Liver (tissue), 9 donors: ENCODE measurements around the gene OR2M2. TPM values are rescaled to one million over a fixed set of nuclear protein-coding genes. Genes with fewer than 3 reads are reported as not detected.

ENCODE experiments used
- DNase-seq: peaks from one replicate; pipeline ENCODE4 v3.0.0-alpha.2; 2017; ENCODE audit warnings: low spot score
- H3K27ac ChIP-seq, 2 donors: one replicate each; pipeline ENCODE4 v1.7.0; 2013; ENCODE audit warnings: inconsistent platforms in 2 of 2, low read length in 2 of 2, control low read depth in 1 of 2, low read depth in 1 of 2, mild to moderate bottlenecking in 1 of 2
- H3K27me3 ChIP-seq, 4 donors: one replicate each; pipeline versions ENCODE4 v1.6.1 to v1.7.0; 2013; ENCODE audit warnings: low read length in 3 of 4, inconsistent platforms in 1 of 4, mild to moderate bottlenecking in 1 of 4, moderate library complexity in 1 of 4; ENCODE audit not compliant: control insufficient read depth in 4 of 4, insufficient read depth in 4 of 4
- H3K36me3 ChIP-seq, 4 donors: one replicate each; pipeline versions ENCODE4 v1.6.1 to v1.7.0; 2013; ENCODE audit warnings: low read length in 3 of 4, mild to moderate bottlenecking in 3 of 4, low read depth in 1 of 4, moderate library complexity in 1 of 4; ENCODE audit not compliant: control insufficient read depth in 4 of 4, insufficient read depth in 3 of 4
- H3K4me1 ChIP-seq, 4 donors: one replicate each; pipeline versions ENCODE4 v1.6.1 to v1.7.0; 2013; ENCODE audit warnings: low read length in 3 of 4, mild to moderate bottlenecking in 3 of 4, moderate library complexity in 1 of 4; ENCODE audit not compliant: control insufficient read depth in 4 of 4, insufficient read depth in 4 of 4
- H3K4me3 ChIP-seq, 3 donors: one replicate each; pipeline versions ENCODE4 v1.6.1 to v1.7.0; 2013; ENCODE audit warnings: low read length in 3 of 3, control low read depth in 1 of 3, low read depth in 1 of 3, mild to moderate bottlenecking in 1 of 3
- H3K9ac ChIP-seq, 2 donors: one replicate each; pipeline ENCODE4 v1.7.0; 2013; ENCODE audit warnings: low read length in 2 of 2, mild to moderate bottlenecking in 2 of 2, moderate library complexity in 2 of 2, control low read depth in 1 of 2, low read depth in 1 of 2
- H3K9me3 ChIP-seq, 4 donors: one replicate each; pipeline versions ENCODE4 v1.6.1 to v1.7.0; 2013; ENCODE audit warnings: low read length in 3 of 4; ENCODE audit not compliant: control insufficient read depth in 4 of 4
- EGR1 ChIP-seq, 2 donors: IDR thresholded peaks; 2 replicates each; pipeline ENCODE4 v1.6.1; 2016 to 2018; ENCODE audit warnings: antibody characterized with exemption in 2 of 2, low read depth in 2 of 2
- FOXA1 ChIP-seq: IDR thresholded peaks from 2 replicates; pipeline ENCODE4 v1.6.1; 2016; ENCODE audit warnings: antibody characterized with exemption
- FOXA2 ChIP-seq: IDR thresholded peaks from 2 replicates; pipeline ENCODE4 v1.6.1; 2016; ENCODE audit warnings: antibody characterized with exemption
- GABPA ChIP-seq, 2 donors: IDR thresholded peaks in 1 of 2; conservative IDR thresholded peaks in 1 of 2; 2 replicates each; pipeline ENCODE4 v1.6.1; 2016; ENCODE audit warnings: antibody characterized with exemption in 2 of 2, mild to moderate bottlenecking in 1 of 2, moderate library complexity in 1 of 2
- HNF4A ChIP-seq, 2 donors: conservative IDR thresholded peaks; 2 replicates each; pipeline ENCODE4 v1.6.1; 2016; ENCODE audit warnings: antibody characterized with exemption in 2 of 2, mild to moderate bottlenecking in 2 of 2
- HNF4G ChIP-seq: IDR thresholded peaks from 2 replicates; pipeline ENCODE4 v1.6.1; 2016; ENCODE audit warnings: antibody characterized with exemption
- JUND ChIP-seq, 2 donors: IDR thresholded peaks; 2 replicates each; pipeline ENCODE4 v1.6.1; 2016; ENCODE audit warnings: antibody characterized with exemption in 2 of 2
- NR2F2 ChIP-seq: IDR thresholded peaks from 2 replicates; pipeline ENCODE4 v1.6.1; 2016; ENCODE audit warnings: antibody characterized with exemption
- RAD21 ChIP-seq, 2 donors: IDR thresholded peaks; 2 replicates each; pipeline ENCODE4 v1.6.1; 2016; ENCODE audit warnings: antibody characterized with exemption in 2 of 2, mild to moderate bottlenecking in 2 of 2
- RXRA ChIP-seq, 2 donors: IDR thresholded peaks; 2 replicates each; pipeline ENCODE4 v1.6.1; 2017 to 2018; ENCODE audit warnings: antibody characterized with exemption in 2 of 2, mild to moderate bottlenecking in 1 of 2
- TAF1 ChIP-seq: conservative IDR thresholded peaks from 2 replicates; pipeline ENCODE4 v1.6.1; 2016; ENCODE audit warnings: antibody characterized with exemption, mild to moderate bottlenecking
- YY1 ChIP-seq: IDR thresholded peaks from 2 replicates; pipeline ENCODE4 v1.6.1; 2016; ENCODE audit warnings: antibody characterized with exemption, mild to moderate bottlenecking
- WGBS: extraction: QIAGEN DNeasy Blood & Tissue Kit; methylation state at CpG from one replicate; pipeline ENCODE4 v1.1.7; 2013; 5-methylcytosine and 5-hydroxymethylcytosine counted together
- polyA plus RNA-seq, 2 donors: library from polyadenylated mRNA; stranded (reverse) in 1 of 2; unstranded in 1 of 2; fragments of 200-250 nt in 1 of 2; fragments of >200 nt in 1 of 2; fragmentation: Nextera tagmentation in 1 of 2; extraction: Ambion mirVana in 1 of 2; gene quantifications; one replicate each; pipeline versions ENCODE4 v1.2.1 to v1.2.3, GENCODE V29; 2013 to 2015
- total RNA-seq, 2 donors: library from RNA; depleted of rRNA; stranded (reverse); fragments of >200 nt; gene quantifications; one replicate each; pipeline ENCODE4 v1.2.3, GENCODE V29; 2014
- TF ChIP-seq, protein P1 (sequence below): IDR thresholded peaks from 2 replicates; pipeline ENCODE4 v1.6.1; 2016; ENCODE audit warnings: antibody characterized with exemption
- TF ChIP-seq, protein P2 (sequence below): IDR thresholded peaks from 2 replicates; pipeline ENCODE4 v1.6.1; 2016; ENCODE audit warnings: antibody characterized with exemption
- TF ChIP-seq, protein P3 (sequence below): fragments of 150-350 bp; IDR thresholded peaks from 2 replicates; pipeline ENCODE4 v1.5.1; 2017; ENCODE audit warnings: improper control_type of control experiment, low read depth, low read length; ENCODE audit not compliant: missing input control
- TF ChIP-seq, protein P4 (sequence below): IDR thresholded peaks from 2 replicates; pipeline ENCODE4 v1.6.1; 2016; ENCODE audit warnings: antibody characterized with exemption, mild to moderate bottlenecking
- donor health status: healthy.
- donor health status: healthy.
- donor health status: healthy.
- donor health status: healthy.
- donor health status: healthy.

The OR2M2 gene
- total and polyA plus RNA-seq, 4 donors = not detected

DNA sequence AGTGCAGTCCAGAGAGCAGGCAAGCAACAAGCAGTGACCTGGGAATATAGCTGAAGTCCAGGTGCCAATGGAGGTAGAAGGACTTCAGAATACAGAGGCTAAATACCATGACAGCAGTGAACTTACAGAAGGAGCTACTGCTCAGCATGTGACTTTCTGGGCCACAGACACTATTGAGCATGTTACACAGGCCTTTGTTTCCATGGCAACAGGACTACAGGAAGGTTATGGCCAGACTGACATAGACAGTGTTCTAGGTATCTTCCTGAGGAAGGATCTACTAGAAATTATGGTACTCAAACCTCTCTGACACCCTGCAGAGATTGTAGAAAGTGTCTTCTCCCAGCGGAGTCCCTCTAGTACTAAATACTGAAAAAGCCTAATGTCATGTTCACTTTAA lies 18.7 kb upstream of the OR2M2 start:
- no peak overlapping the region for H3K27ac ChIP-seq
- no peak overlapping the region for H3K9ac ChIP-seq
- TF ChIP-seq RAD21 (IDR thresholded peaks at IDR 0.05) = no peak
- TF ChIP-seq GABPA (IDR thresholded peaks at IDR 0.05 in 1 of 2, conservative IDR thresholded peaks at IDR 0.05 in 1 of 2) = no peak
- no peak overlapping the region for H3K4me3 ChIP-seq
- no peak for DNase-seq
- no peaks in the 10 kb centered on the region for H3K36me3 ChIP-seq
- no peaks in the 10 kb centered on the region for H3K27me3 ChIP-seq
- no peaks in the 10 kb centered on the region for H3K4me1 ChIP-seq
- WGBS = 58% methylated on average over 1 of the region's 1 CpG
- no peaks in the 10 kb centered on the region for H3K9me3 ChIP-seq

DNA sequence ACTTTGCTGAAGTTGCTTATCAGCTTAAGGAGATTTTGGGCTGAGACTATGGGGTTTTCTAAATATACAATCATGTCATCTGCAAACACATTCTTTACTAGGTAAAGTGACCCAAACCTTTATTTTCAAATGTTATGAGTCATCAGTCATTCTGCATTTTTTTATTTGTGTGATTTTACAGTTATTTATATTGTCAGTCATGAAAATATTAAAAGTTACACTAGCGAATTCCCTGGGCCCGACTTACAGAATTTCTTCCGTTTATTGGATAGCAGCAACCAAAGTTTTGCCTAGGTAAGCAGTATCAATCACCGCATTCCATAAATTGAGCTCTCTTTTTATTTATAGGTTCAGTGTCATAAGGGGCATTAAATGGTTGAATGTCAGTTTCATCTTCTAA lies 15.9 kb upstream of the OR2M2 start:
- no peak overlapping the region for H3K27ac ChIP-seq
- TF ChIP-seq NR2F2 (no peak), JUND (IDR thresholded peaks at IDR 0.05) (no peak), EGR1 (IDR thresholded peaks at IDR 0.05; ENCODE audit: low read depth in 2 of 2) (no peak), RAD21 (IDR thresholded peaks at IDR 0.05) (no peak), RXRA (IDR thresholded peaks at IDR 0.05) (no peak), TAF1 (no peak), YY1 (no peak), FOXA2 (no peak), HNF4G (no peak), FOXA1 (no peak)
- TF ChIP-seq, protein P1, sequence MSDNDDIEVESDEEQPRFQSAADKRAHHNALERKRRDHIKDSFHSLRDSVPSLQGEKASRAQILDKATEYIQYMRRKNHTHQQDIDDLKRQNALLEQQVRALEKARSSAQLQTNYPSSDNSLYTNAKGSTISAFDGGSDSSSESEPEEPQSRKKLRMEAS = no peak
- TF ChIP-seq, protein P2, sequence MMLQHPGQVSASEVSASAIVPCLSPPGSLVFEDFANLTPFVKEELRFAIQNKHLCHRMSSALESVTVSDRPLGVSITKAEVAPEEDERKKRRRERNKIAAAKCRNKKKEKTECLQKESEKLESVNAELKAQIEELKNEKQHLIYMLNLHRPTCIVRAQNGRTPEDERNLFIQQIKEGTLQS = no peak
- WGBS = 83% methylated on average over 4 of the region's 4 CpGs

DNA sequence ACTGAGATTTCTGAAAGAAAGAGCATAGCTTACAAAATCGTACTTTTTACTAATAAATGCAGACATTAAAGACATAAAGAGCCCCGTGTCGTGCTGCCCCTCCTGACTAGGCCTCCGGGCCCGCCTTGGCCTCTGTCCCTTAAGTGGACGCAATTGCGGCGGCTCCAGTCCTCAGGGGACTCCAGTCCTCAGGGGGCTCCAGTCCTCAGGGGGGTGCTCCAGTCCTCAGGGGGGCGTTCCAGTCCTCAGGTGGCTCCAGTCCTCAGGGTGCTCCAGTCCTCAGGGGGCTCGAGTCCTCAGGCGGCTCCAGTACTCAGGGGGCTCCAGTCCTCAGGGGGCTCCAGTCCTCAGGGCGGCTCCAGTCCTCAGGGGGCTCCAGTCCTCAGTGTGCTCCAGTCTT lies 10.6 kb upstream of the OR2M2 start:
- H3K27ac ChIP-seq = no peak overlapping the region
- no peak overlapping the region for H3K4me3 ChIP-seq
- WGBS = 78% methylated on average over 12 of the region's 12 CpGs
- H3K27me3 ChIP-seq = no peaks in the 10 kb centered on the region
- H3K9me3 ChIP-seq = peaks cover 0 to 2% (median 0%) of the 10 kb centered on the region in 4 donors
- DNase-seq = no peak
- no peak overlapping the region for H3K9ac ChIP-seq
- TF ChIP-seq, protein P3, sequence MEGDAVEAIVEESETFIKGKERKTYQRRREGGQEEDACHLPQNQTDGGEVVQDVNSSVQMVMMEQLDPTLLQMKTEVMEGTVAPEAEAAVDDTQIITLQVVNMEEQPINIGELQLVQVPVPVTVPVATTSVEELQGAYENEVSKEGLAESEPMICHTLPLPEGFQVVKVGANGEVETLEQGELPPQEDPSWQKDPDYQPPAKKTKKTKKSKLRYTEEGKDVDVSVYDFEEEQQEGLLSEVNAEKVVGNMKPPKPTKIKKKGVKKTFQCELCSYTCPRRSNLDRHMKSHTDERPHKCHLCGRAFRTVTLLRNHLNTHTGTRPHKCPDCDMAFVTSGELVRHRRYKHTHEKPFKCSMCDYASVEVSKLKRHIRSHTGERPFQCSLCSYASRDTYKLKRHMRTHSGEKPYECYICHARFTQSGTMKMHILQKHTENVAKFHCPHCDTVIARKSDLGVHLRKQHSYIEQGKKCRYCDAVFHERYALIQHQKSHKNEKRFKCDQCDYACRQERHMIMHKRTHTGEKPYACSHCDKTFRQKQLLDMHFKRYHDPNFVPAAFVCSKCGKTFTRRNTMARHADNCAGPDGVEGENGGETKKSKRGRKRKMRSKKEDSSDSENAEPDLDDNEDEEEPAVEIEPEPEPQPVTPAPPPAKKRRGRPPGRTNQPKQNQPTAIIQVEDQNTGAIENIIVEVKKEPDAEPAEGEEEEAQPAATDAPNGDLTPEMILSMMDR = no peak
- no peak for TF ChIP-seq RXRA (IDR thresholded peaks at IDR 0.05)
- no peaks in the 10 kb centered on the region for H3K36me3 ChIP-seq
- no peaks in the 10 kb centered on the region for H3K4me1 ChIP-seq

More for the DNA sequence above, 15.9 kb upstream of the OR2M2 start:
- no peaks in the 10 kb centered on the region for H3K4me1 ChIP-seq
- no peaks in the 10 kb centered on the region for H3K27me3 ChIP-seq
- no peak for DNase-seq
- H3K9me3 ChIP-seq = no peaks in the 10 kb centered on the region
- no peak overlapping the region for H3K4me3 ChIP-seq
- no peak overlapping the region for H3K9ac ChIP-seq
- no peaks in the 10 kb centered on the region for H3K36me3 ChIP-seq

DNA sequence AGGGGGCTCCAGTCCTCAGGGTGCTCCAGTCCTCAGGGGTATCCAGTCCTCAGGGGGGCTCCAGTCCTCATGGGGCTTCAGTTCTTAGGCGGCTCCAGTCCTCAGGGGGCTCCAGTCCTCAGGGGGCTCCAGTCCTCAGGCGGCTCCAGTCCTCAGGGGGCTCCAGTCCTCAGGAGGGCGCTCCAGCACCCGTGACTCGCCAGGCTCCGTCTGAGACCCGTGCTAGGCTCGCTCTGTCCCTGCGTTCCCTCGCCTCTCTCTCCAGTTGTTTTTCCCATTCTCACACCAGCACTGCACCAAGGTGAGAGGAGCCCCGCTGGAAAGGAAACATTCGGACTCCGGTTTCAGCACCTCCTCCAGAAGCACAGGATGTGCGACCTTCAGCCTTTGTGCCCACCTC lies 9.4 kb upstream of the OR2M2 start:
- WGBS = 89% methylated on average over 14 of the region's 14 CpGs
- DNase-seq = no peak
- no peaks in the 10 kb centered on the region for H3K4me1 ChIP-seq

More for the DNA sequence above, 9.4 kb upstream of the OR2M2 start:
- H3K9me3 ChIP-seq = peaks cover 0 to 2% (median 0%) of the 10 kb centered on the region in 4 donors
- H3K4me3 ChIP-seq = no peak overlapping the region
- no peak overlapping the region for H3K27ac ChIP-seq
- H3K9ac ChIP-seq = no peak overlapping the region
- no peaks in the 10 kb centered on the region for H3K36me3 ChIP-seq
- no peaks in the 10 kb centered on the region for H3K27me3 ChIP-seq
- TF ChIP-seq HNF4G (no peak), NR2F2 (no peak), HNF4A (conservative IDR thresholded peaks at IDR 0.05) (no peak)
- TF ChIP-seq, protein P4, sequence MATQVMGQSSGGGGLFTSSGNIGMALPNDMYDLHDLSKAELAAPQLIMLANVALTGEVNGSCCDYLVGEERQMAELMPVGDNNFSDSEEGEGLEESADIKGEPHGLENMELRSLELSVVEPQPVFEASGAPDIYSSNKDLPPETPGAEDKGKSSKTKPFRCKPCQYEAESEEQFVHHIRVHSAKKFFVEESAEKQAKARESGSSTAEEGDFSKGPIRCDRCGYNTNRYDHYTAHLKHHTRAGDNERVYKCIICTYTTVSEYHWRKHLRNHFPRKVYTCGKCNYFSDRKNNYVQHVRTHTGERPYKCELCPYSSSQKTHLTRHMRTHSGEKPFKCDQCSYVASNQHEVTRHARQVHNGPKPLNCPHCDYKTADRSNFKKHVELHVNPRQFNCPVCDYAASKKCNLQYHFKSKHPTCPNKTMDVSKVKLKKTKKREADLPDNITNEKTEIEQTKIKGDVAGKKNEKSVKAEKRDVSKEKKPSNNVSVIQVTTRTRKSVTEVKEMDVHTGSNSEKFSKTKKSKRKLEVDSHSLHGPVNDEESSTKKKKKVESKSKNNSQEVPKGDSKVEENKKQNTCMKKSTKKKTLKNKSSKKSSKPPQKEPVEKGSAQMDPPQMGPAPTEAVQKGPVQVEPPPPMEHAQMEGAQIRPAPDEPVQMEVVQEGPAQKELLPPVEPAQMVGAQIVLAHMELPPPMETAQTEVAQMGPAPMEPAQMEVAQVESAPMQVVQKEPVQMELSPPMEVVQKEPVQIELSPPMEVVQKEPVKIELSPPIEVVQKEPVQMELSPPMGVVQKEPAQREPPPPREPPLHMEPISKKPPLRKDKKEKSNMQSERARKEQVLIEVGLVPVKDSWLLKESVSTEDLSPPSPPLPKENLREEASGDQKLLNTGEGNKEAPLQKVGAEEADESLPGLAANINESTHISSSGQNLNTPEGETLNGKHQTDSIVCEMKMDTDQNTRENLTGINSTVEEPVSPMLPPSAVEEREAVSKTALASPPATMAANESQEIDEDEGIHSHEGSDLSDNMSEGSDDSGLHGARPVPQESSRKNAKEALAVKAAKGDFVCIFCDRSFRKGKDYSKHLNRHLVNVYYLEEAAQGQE = no peak
